SKM-1 treated with dmso at 0.1 percent for 144 hours (cell line): ENCODE data around the gene ADAMTS2.
"Not testable (repeated sequence)": the region's sequence is repeated elsewhere in the genome, so short reads cannot be mapped to it uniquely, and the experiment has no call there.

Experiments used
- DNase-seq: peaks from one replicate; lab custom pipeline; 2025; ENCODE audit not compliant: unreplicated experiment; lab: John Stamatoyannopoulos, UW

Gene ADAMTS2

GRCh38 chr5:179326122-179326927 is 18.9 kb downstream of the ADAMTS2 start:
- no peak for DNase-seq

- no peak for DNase-seq
These were observed 19.8 kb downstream of the ADAMTS2 start for GRCh38 chr5:179325296-179326031.

- no peak for DNase-seq
These were observed 20.4 kb downstream of the ADAMTS2 start for GRCh38 chr5:179324760-179325295.

- DNase-seq = not testable (repeated sequence)
These were observed 20.9 kb downstream of the ADAMTS2 start for GRCh38 chr5:179324316-179324715.

GRCh38 chr5:179323026-179323870 is 22.0 kb downstream of the ADAMTS2 start:
- DNase-seq = no peak

GRCh38 chr5:179322071-179323025 is 22.9 kb downstream of the ADAMTS2 start:
- no peak for DNase-seq

DNA sequence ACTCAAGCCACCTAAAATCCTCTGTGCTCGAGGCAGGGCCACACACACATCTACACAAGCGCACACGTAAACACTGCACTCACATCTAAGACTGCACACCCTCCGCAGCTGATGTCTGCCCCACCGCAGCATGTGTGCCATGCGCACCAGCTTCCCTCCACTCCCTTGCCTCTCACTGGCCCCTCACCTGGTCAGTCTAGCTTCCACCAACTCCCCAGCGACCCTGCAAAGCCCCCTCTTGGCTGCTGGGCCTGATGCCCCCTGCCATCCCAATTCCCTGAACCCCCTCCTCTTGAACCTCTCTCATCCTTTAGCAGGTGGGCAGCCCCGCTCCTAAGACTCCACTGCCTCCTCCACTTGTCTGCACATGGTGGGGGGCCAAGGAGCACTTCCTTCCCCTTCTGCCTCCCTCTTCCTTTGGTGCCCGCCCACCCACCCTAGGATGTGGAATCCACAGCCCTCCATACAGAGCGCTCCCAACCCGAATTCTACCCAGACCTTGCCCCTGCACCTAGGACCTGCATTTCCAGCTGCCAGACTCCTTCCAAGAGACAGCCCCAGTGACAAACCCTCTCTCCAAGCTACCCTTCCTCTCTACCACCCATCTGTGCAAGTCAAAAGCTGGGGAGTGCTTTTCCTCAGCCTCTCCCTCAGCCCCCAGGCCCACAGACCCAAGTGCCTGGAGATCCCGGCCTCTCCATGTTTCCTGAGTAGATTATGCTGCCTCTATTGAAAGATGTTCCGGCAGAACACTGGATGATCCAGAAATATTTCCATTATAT is 23.9 kb downstream of the ADAMTS2 start:
- DNase-seq = no peak

DNA sequence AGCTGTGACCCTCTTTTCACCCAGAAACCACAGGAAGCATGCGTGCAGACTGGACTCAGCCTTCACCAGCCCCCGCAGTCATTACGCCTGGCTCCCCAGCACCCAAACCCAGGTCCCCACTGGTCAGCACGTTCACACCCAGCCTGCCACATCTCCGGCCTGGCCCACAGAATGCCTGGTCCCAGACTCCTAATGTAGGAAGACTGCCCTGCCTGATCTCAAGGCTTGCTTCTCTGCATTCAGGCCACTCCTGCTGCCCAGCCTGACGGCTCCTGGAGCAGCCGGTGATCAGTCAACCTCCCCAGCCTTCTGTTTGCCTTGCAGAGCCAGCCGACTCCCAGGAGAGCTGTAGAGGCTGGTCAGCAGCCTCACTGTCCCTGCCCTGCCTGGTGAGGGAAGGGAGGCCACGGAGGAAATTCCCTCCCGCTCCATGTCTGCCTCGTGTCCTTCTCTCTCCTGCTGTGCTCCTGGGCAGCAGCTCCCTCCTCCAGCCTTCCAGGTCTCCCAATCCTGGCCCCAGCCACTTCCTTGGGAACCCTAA is 25.4 kb downstream of the ADAMTS2 start:
- DNase-seq = peak; percentile 7

DNA sequence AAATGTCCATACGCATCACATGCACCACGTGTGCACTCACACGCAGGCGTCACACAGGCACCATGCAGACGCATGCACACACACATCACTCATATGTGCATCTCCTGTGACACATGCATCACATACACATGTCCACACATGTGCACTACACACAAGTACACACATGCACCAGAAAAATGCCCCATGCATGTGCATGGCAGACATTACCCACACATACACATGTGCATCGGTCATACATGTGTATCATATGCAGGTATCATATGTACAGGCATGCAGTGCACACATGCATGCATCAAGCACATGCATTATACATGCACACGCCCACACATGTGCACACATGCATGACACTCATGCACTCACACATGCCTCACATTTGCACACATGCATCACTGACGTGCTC is 26.1 kb downstream of the ADAMTS2 start:
- no peak for DNase-seq

- DNase-seq = no peak
These were observed 26.9 kb downstream of the ADAMTS2 start for GRCh38 chr5:179318221-179318955.

- no peak for DNase-seq
These were observed 27.6 kb downstream of the ADAMTS2 start for GRCh38 chr5:179317411-179318220.

GRCh38 chr5:179316982-179317381 is 28.3 kb downstream of the ADAMTS2 start:
- DNase-seq = no peak

GRCh38 chr5:179316111-179316551 is 29.1 kb downstream of the ADAMTS2 start:
- no peak for DNase-seq

DNA sequence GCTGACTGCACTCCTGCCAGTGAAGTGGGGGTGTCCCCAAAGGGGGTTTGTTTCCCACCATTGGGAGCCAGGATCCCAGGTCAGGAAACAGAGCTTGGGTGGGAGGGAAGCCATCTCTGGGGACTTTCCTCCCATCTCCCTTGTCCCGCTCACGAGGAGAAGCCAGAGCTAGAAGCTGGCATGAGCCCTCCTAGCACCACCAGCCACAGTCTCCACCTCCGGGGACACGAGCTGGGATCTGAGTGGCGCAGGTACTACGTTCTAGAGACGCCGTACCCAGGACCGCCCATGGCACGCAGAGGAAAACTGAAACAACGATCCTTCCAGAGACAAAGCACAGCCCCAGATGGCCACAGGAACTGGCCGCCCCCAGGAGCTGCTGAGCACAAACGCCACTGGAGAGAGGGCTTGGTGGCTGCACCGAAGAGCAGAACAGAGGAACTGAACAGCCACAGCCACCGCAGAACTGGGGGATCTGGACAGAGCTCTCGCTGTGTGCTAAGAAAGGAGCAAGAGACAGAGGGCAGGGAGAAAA is 29.8 kb downstream of the ADAMTS2 start:
- DNase-seq = no peak

- DNase-seq = no peak
These were observed 30.5 kb downstream of the ADAMTS2 start for GRCh38 chr5:179314606-179315355.

DNA sequence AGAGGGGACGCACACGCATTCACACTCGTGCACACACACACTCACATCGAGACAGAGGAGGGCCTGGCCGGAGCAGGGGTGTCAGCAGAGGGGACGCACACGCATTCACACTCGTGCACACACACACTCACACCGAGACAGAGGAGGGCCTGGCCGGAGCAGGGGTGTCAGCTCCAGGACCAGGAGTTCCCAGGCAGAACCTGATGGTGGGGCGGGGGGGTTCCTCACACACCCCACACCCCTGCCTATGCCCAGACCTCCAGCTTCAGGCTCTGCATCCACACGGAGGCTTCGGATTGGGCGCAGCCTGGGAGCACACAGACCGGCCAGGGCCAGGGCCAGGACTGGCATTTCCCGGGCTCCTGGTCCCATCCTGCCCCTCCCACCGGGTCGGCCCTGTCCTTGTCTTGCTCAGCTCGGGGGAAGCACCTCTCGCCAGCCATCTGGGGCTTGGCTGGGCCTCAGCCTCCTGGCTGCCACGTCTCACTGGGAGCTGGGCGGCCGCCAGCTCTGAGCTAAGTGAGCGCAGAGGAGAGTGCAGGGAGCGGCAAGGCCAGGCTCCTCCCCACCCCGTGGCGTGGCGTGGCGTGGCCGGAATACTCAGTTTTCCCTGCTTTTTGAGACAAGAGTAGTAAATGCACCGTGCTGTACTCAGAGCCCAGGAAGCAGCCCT is 31.3 kb downstream of the ADAMTS2 start:
- no peak for DNase-seq
